ENCODE data around the gene PCDHGB3.

PCDHGB3 gene

GRCh38 chr5:141421489-141421855, 51.4 kb downstream of the PCDHGB3 start:
- no peak for DNase-seq

All from cortex of kidney (tissue), 1 donor.